Stimulated activated CD8-positive, alpha-beta memory T cell treated with anti-CD3 and anti-CD28 coated beads, Interleukin-4, amount 100 ng/mL, for 4 hours (primary cell): ENCODE data around the gene KCNJ2.

Experiments
- DNase-seq, 2 donors: peaks; one replicate each; pipeline ENCODE4 v3.0.0-alpha.2; 2020; ENCODE audit warnings: low read depth in 2 of 2, low spot score in 1 of 2

The KCNJ2 gene

DNA sequence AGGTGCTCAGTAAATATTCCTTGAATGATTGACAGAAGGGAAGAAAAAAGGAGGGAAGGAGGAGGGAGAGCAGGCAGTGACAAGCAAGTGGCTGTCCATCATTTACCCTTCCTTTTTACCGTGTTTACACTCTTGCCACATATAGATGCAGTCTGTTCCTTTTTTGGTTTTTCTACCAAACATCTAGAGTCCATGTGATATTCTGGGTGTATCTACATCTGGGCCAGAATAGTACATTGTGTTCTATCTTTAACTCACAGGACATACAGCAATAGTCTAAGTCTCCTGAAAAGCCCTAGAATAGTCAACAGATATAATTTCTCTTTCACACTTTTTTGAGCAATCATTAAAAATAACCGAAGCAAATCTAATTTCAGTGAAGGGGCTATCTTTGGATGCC is 33.5 kb downstream of the KCNJ2 start:
- no peak for DNase-seq

DNA sequence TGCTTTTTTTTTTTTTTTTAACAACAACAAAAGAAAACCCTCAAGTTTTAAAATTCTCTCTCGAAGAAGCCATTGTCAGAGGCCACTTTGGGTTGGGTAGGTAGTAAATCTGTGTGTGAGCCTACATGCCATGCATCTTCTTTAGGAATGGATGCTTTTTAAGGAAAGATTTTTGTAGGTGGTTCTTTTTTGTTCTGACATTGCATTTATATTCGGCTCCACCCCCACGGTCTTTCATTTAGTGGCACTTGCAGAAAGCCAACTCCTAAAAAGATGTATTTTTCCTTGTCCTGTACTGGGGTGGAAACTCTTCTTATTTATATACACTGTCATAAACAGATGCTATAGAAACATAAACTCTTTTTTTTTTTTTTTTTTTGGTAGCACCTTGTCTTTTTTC is 35.1 kb downstream of the KCNJ2 start:
- no peak for DNase-seq

DNA sequence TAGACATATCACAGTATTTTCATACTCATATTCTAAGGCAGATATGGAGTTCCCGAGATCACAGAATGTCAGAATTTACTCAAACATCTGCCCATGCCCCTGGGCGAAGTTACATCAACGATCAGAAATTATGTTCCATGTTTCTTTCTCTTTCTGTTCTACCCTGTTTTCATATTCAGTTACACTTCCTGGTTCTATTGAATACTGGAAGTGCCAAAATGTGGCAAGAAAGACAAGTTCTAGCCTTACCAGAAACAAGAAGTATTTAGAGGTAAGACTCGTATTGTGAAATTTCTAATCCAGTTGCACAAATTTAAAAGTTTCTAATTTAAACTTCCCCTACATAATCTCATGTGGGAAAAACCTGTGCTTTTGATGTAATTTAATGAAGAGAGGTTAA is 36.1 kb downstream of the KCNJ2 start:
- no peak for DNase-seq

DNA sequence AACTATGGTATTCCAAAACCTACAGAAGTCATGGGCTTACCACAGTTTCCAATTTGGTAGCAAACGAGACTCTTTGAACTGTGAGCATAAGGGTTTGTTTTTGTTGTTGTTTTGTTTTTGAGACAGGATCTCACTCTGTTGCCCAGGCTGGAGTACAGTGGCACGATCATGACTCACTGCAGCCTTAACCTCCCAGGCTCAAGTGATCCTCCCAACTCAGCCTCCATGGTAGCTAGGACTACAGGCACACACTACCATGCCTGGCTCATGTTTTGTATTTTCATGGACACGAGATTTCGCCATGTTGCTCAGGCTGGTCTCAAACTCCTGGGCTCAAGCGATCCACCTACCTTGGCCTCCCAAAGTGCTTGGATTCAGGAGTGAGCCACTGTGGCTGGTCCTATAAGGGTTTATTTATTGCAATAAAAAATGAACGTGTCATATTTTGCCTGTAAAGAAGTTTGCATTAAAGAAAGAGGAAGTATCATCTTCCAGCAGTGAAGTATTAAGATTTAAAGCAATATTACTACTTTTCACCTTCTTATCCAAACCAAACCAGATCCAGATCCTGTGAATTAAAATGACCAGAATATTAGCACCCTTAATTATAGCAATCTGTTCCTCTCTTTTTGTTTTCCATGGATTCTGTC is 37.2 kb downstream of the KCNJ2 start:
- DNase-seq = no peak

DNA sequence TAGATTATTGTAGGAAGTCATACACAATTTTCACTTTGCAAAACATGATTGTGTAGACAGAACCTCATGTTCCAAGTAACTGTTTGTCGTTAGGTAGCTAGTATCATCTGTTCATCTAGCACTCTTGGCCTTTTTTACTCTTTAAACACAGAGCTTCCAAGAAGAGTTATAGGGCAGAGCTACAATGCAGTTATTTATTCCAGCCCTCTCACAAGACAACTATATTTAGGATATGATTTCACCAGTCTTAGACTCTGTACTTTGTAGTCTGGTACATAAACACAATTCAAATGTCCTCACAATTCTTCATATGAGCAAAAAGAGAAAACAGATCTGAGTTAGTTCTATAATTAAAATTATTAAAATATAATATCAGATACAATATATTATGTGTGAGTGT is 37.9 kb downstream of the KCNJ2 start:
- DNase-seq = no peak

DNA sequence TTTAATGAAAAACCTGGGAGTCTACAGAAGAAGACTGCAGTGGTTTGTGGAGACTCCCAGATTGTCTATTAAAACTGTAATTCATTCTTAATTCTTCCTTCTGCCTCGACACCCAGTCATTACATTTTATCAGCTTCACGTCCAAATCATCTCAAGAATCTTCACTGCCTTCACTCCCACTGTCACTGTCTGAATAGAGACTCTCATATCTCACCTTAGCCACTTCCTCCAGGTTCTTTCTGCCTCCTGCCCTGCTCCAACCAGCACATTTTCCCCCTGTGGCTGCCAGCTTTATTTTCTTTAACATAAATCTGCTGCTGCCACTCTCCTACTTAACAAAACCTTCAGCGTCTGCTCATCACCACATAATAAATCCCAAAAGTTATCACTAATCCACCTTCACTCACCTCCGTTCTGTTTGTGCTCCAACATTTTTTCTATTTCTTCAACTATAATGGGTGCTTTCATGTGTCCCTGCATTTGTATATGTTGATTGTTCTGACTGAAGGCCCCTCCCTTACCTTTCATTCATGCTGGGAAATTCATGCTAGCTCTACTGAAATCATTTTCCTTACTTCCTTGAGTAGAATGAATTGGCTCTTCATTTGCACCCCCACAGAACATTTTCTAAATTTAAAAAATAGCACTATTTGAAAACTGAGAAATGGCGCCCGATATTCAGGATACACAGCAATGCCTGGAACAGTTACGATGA is 38.9 kb downstream of the KCNJ2 start:
- DNase-seq = no peak

DNA sequence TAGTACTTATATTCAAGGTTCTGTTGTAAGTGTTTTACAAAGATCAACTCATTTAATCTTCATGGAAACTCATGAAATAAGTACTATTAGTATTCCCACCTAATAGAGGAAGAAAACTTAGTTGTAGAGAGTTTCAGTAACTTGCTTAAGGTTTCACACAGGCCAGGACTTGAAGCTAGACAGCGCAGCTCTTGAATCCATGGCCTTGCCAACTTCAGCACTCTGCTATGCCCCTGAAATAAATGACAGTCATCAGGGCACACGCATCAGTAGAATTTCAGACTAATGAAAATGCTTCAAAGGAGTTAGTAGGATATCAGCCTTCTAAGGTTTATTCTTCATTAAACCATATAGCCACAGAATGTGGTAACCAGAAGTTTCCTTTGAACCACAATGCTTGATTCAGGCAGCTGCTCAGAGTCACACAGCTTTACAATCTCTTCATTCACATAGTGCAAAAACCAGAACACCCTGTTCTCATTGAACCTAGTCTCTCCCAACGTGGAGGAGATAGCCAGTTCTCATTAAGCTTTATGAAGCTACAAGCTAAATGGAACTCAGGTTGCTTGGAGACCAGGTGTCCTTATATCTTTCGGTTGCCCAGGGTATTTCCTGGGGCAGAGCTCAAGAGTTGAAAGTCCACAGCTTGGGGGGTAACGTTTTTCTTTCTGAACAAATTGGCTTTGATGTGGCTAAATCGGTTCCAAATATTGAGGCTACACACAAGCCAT is 39.7 kb downstream of the KCNJ2 start:
- no peak for DNase-seq

DNA sequence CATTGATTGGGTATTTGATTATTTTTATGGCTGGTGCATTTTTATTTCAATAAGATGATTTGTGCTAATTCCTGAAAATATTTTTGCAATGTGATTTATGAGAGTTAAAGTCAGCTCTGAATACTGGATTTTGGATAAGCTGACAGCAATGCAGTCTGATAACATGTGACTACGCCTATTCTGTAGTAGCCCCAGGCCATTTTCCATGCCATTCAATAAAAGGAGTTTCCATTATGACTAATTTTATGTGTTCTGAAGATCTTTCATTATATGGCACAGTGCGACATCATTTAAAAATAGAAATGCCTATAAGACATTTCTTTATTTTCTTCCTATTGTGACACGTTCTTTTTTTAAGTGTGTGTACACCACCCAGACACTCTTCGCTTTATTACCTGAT is 46.3 kb downstream of the KCNJ2 start:
- no peak for DNase-seq

DNA sequence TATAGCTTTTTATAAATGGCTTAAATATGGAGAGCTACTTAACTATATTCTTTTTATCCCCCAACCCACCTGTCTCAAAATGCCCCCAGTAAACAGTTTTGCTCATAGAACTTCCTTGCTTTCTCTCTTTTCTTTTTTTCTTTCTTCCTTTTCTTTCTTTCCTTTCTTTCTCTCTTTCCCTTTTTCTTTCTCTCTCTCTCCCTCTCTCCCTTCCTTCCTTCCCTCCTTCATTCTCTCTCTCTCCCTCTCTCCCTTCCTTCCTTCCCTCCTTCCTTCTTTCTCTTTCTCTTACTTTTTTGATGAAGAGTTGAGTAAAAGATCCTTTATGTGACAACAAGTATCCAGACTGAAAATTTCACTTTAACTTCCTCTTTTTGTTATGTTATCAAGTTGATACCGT is 48.2 kb downstream of the KCNJ2 start:
- DNase-seq = no peak

DNA sequence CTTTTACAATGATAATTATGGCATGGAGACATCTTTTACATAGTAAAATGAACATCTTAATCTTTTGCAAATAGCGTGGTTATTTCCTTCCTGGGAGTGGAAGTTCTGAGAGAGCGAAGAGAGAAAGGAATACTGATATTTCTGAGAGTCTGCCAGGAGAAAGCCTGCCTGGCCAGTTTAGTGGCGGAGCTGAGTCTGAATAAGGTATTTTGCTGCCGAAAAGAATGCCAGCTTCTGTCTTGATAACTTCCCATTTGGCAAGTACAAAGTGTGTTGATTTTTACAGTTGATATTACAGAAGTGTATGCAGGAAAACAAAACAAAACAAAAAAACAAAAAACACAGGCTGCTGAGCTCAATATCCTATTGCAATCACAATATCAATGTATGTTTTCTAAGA is 55.9 kb downstream of the KCNJ2 start:
- no peak for DNase-seq
